Activated gamma-delta T cell (primary cell): ENCODE results near the gene ZMYND8.

Experiments used
- DNase-seq: peaks from one replicate; lab custom pipeline; 2025; lab: John Stamatoyannopoulos, UW

ZMYND8 gene

GRCh38 chr20:47174456-47175243 lies 181.8 kb downstream of the ZMYND8 start:
- DNase-seq = no peak

- DNase-seq = no peak
Measured at GRCh38 chr20:47173596-47174216, 182.8 kb downstream of the ZMYND8 start.

GRCh38 chr20:47172579-47172978 lies 183.9 kb downstream of the ZMYND8 start:
- DNase-seq = no peak

GRCh38 chr20:47167846-47168245 lies 188.7 kb downstream of the ZMYND8 start:
- DNase-seq = no peak

GRCh38 chr20:47165376-47165865 lies 191.1 kb downstream of the ZMYND8 start:
- no peak for DNase-seq

GRCh38 chr20:47164140-47164539 lies 192.4 kb downstream of the ZMYND8 start:
- no peak for DNase-seq

GRCh38 chr20:47161411-47161810 lies 195.1 kb downstream of the ZMYND8 start:
- no peak for DNase-seq

GRCh38 chr20:47160992-47161391 lies 195.5 kb downstream of the ZMYND8 start:
- DNase-seq = no peak

- no peak for DNase-seq
Measured at GRCh38 chr20:47160240-47160639, 196.3 kb downstream of the ZMYND8 start.
